Ectodermal cell (in vitro differentiated cells): ENCODE measurements around the gene ABCC3.

Source experiments
- H3K27ac ChIP-seq: 2 replicates; pipeline ENCODE4 v1.7.0; 2013; ENCODE audit warnings: mild to moderate bottlenecking, low read depth, low read length; ENCODE audit not compliant: insufficient read depth, poor library complexity, severe bottlenecking
- H3K27me3 ChIP-seq: 2 replicates; pipeline ENCODE4 v1.7.0; 2013; ENCODE audit warnings: mild to moderate bottlenecking, low read length; ENCODE audit not compliant: insufficient read depth, control insufficient read depth, poor library complexity, severe bottlenecking
- H3K36me3 ChIP-seq: one replicate; pipeline ENCODE4 v1.7.0; 2013; ENCODE audit warnings: low read length; ENCODE audit not compliant: control insufficient read depth, insufficient read depth
- H3K4me1 ChIP-seq: one replicate; pipeline ENCODE4 v1.7.0; 2013; ENCODE audit warnings: low read length; ENCODE audit not compliant: control insufficient read depth, insufficient read depth
- H3K4me3 ChIP-seq: 2 replicates; pipeline ENCODE4 v1.7.0; 2013; ENCODE audit warnings: low read depth, low read length, control low read depth; ENCODE audit not compliant: insufficient read depth
- H3K9me3 ChIP-seq: 2 replicates; pipeline ENCODE4 v1.7.0; 2013; ENCODE audit warnings: mild to moderate bottlenecking, low read length, moderate library complexity; ENCODE audit not compliant: control insufficient read depth
- WGBS, 2 experiments: methylation state at CpG; one replicate each; pipeline ENCODE4 v1.1.7; 2013; ENCODE audit warnings: missing lambda C conversion rate in 2 of 2; 5-methylcytosine and 5-hydroxymethylcytosine counted together

ABCC3 gene

DNA sequence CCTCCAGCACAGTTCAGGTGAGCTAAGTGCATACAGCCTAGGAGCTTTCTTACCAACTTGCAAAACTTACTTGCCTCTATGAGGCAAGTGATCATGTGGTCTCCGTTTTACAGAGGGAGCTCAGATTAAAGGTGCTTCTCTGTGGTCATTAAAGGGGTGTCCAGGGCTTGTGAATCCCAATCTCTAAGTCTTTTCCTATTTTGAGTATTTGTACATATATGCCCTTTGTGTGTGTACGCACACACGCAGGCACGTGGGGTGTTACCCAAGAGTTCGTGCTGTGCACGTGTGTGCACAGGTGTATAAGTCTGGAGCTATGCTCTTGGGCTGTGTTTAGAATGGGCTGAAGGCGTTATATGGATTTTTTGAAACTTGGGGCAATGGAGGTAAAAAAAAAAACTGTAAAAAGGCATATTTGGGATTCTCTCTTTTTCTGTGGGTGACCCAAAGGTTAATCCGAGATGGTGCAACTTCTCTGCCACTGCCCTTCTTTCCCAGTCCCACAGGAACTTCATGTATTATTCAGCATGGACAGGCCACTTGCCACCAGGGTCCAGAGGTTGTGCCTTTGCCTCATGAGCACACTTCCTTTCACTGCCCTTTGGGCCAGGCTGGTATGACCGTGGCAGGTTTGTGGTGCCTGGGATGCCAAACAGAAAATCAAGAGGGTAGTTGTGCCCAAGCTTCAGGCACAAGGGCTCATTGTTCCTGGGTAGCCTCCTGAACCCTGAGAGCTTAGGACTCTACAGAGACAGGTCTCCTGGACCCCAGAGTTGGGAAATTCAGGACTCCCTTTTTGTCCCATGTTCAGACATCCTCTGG is 1.5 kb downstream of the ABCC3 start:
- Histone ChIP-seq H3K27ac (no peak overlapping the region), H3K27me3 (peaks cover 61% of the 10 kb centered on the region)
- WGBS, 2 experiments: 93 to 94% methylated on average over 9 of the region's 9 CpGs

DNA sequence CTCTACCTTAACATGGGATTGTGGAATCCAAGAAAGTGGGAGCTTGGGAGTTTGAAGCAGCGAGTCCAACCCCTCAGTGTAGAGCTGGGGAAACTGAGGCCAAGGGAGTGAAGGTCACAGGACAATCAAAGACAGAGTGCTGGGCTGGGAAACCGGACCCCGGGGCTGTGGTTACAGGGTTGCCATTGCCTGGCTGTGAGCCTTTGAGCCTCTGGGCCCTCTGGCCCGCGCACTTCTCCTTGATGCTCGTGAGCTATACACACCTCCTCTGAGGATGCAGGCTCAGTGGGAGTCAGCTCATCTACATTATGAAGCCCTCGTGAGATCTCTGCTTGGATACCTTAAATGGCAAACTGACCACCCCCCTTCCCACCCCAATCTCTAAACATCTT is 2.1 kb downstream of the ABCC3 start:
- no peaks in the 10 kb centered on the region for H3K36me3 ChIP-seq
- H3K4me3 ChIP-seq: no peak overlapping the region

More for the DNA sequence above, 1.5 kb downstream of the ABCC3 start:
- peaks cover 6% of the 10 kb centered on the region for H3K4me1 ChIP-seq
- H3K4me3 ChIP-seq: no peak overlapping the region
- H3K9me3 ChIP-seq: no peaks in the 10 kb centered on the region
- no peaks in the 10 kb centered on the region for H3K36me3 ChIP-seq

DNA sequence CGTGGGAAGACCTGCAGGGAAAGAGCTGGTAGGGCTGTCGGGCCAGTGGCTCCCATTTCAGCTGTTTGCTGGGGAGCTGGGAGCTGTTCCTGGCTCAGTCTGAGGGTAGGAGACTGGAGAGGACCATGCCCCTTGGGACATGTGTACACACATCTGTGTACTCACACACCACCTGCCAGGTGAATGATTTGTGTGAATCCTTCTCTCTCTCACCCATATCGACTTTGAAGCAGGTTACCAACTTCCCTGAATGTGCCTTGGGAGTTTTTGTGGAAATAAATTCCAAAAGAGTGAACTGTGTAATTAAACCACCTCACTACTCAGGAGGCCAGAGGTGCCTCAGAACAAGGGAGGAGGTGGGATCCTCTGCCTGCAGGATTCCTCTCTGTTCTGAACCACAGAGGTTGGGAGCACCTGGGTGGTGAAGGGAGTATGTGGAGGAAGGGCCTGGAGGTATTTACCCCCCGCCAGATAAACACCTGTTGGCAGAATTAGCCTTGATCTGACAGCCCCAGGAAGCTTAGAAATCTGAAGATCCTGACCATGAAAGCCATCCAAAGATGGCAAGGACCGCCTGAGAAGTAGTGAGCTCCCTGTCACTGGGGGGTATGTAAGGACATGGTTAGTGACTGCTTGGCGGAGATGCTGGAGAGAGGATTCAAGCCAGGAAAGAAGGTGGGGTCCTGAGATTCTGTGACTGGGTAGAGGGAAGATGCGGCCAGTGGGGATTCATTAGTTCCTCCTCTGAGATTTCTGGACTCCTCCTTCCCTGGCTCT is 3.3 kb downstream of the ABCC3 start:
- H3K27me3 ChIP-seq: peaks cover 47% of the 10 kb centered on the region
- peaks cover 10% of the 10 kb centered on the region for H3K4me1 ChIP-seq
- no peaks in the 10 kb centered on the region for H3K36me3 ChIP-seq
- no peak overlapping the region for H3K4me3 ChIP-seq
- no peaks in the 10 kb centered on the region for H3K9me3 ChIP-seq
- 78 to 84% methylated on average over 6 to 7 of the region's 7 CpGs for WGBS, 2 experiments
- no peak overlapping the region for H3K27ac ChIP-seq

More for the DNA sequence above, 2.1 kb downstream of the ABCC3 start:
- no peak overlapping the region for H3K27ac ChIP-seq
- H3K27me3 ChIP-seq: peaks cover 59% of the 10 kb centered on the region
- H3K9me3 ChIP-seq: no peaks in the 10 kb centered on the region
- WGBS, 2 experiments: 78 to 80% methylated on average over 7 of the region's 7 CpGs
- H3K4me1 ChIP-seq: peaks cover 10% of the 10 kb centered on the region

DNA sequence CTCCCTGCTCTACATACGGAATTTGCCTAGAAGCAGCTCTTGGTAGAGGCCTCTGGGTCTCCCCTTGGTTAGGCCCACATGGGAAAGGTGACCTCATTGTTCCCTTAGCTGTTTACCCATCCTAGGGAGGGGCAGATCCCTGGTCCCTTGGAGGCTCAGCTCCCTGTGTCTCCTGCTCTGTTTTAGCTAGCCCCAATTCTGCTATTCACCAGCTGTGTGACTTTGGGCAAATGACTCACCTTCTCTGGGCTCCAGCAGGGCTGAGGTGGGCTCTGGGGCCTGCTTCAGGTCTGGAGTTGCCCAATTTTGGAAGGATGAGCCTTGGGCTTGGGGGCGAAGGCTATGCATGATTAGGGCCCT is 3.9 kb downstream of the ABCC3 start:
- WGBS, 2 experiments: 80 to 89% methylated on average over 2 of the region's 2 CpGs
- Histone ChIP-seq H3K36me3 (no peaks in the 10 kb centered on the region), H3K27ac (no peak overlapping the region), H3K9me3 (no peaks in the 10 kb centered on the region), H3K4me3 (no peak overlapping the region), H3K4me1 (peaks cover 10% of the 10 kb centered on the region), H3K27me3 (peaks cover 42% of the 10 kb centered on the region)

DNA sequence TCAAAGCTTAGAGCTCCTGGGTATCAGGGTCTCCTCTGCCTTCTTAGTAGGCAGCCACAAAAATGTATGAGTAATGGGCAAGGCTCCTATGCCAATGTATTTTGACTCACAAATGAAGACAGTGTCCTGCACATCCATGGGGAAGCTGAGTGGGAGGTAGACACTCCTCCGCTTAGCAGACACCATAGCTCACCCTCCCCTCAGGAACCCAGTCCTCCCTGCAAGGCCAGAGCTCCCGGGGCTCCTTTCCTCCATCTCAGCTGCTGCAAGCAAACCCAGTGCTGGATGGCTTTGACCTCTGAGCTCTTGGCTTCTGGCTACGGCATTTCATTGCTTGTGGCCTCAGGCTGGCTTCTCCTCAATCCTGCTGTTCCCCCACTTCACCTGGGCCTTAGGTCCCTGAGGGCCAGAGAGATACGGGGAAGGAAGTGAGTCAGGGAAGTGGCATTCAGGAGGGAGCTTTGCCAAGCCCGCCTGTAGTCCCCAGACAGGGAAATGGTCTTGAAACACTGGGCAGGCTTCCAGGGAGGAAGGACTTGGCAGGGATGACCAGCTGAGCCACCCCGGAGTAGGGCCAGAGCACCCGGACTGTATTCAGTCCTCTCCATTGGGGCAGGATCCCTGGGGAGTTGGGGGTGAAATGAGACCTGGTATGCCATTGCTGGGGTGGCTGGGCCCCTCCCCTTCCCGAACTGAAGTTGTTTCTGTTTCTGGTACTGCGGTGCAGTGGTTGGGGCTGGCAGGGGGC is 4.5 kb downstream of the ABCC3 start:
- peaks cover 36% of the 10 kb centered on the region for H3K27me3 ChIP-seq
- no peak overlapping the region for H3K4me3 ChIP-seq
- H3K27ac ChIP-seq: no peak overlapping the region
- 84 to 85% methylated on average over 9 of the region's 9 CpGs for WGBS, 2 experiments
- H3K9me3 ChIP-seq: no peaks in the 10 kb centered on the region
- peaks cover 10% of the 10 kb centered on the region for H3K4me1 ChIP-seq
- no peaks in the 10 kb centered on the region for H3K36me3 ChIP-seq

DNA sequence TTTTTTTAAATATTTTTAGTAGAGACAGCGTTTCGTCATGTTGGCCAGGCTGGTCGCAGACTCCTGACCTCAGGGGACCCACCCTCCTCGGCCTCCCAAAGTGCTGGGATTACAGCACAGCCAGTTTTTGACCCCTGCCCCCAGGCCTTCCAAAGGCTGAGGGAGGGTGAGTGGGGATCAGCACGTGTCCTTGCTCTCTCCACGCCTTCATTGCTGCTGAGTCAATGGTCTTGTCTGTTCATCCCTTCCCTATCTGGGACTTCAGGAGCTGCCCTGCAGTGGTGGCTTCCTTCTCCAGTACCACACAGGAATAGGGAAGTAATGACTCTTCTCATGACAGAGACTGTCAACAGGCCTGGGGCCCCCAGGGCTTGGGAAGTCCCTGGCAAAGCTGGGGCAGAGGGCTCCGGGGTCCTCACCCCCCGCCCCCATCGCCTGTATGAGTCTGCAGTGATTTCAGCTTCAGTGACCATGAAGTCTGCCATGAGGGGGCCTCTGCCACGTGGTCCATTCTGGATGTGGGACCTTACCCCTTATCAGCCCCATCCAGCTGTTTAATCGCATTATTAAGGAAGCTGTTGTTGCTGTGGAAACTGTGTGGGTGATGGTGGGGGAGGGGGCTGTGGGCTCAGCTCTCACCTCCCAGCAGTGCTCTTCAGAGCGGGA is 6.1 kb downstream of the ABCC3 start:
- no peak overlapping the region for H3K4me3 ChIP-seq
- WGBS, 2 experiments: 70 to 71% methylated on average over 12 of the region's 12 CpGs
- peaks cover 19% of the 10 kb centered on the region for H3K27me3 ChIP-seq
- no peaks in the 10 kb centered on the region for H3K36me3 ChIP-seq
- no peak overlapping the region for H3K27ac ChIP-seq
- H3K9me3 ChIP-seq: no peaks in the 10 kb centered on the region
- H3K4me1 ChIP-seq: peaks cover 10% of the 10 kb centered on the region

DNA sequence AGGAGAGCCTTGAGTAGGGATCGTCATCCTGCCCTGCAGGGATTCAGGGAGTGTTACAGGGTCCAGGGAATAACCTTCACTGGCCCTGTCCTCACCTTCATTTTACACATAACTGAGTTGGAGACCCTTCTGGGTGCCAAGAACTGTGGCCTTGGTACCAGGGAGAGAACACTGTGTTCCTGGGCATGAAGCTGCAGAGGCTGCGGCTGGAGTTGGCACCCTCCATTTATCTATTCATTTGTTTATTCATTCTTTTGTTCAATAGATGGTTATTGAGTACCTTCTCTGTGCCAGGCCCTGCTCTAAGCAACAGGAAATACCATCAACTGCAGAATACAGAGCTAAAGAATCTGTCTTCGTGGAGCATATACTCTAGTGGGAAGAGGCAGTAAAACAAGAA is 6.7 kb downstream of the ABCC3 start:
- whole genome bisulfite sequencing, 2 experiments: 77% methylated on average over 3 of the region's 3 CpGs
- Histone ChIP-seq H3K27ac (no peak overlapping the region), H3K27me3 (peaks cover 14% of the 10 kb centered on the region), H3K9me3 (no peaks in the 10 kb centered on the region), H3K36me3 (no peaks in the 10 kb centered on the region), H3K4me1 (peaks cover 10% of the 10 kb centered on the region), H3K4me3 (no peak overlapping the region)

DNA sequence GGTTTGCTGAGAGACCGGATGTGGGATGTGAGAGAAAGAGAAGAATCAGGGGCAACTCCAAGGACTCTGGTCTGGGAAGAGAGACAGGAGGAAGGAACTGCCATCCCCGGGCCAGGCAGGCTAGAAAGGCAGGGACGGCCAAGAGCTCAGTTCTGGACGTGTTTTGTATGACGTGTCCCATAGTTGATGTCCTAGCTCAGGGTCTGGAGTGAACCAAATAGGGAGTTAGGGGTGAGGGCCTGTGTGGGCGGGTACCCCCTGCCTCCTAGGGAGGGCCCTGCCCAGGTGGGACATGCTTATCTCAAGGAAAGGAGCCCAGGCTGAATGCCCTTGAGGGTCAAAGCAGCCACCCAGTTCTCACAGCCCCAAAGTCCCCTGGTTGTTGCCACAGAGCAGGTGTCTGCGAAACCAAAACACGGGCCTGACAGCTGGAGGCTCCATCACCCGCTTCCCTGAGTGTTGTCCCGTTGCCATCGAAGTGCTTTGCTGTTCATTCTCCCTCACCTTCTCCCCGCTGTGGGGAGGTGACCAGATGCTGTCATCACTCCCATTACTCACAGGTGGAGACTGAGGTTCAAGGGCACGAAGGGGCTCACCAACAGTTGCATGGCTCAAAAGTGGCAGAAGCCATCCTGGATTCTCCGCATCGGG is 7.5 kb downstream of the ABCC3 start:
- Histone ChIP-seq H3K36me3 (no peaks in the 10 kb centered on the region), H3K4me1 (peaks cover 10% of the 10 kb centered on the region), H3K27me3 (peaks cover 6% of the 10 kb centered on the region), H3K9me3 (no peaks in the 10 kb centered on the region), H3K4me3 (no peak overlapping the region), H3K27ac (no peak overlapping the region)
- 93 to 94% methylated on average over 15 of the region's 15 CpGs for WGBS, 2 experiments

DNA sequence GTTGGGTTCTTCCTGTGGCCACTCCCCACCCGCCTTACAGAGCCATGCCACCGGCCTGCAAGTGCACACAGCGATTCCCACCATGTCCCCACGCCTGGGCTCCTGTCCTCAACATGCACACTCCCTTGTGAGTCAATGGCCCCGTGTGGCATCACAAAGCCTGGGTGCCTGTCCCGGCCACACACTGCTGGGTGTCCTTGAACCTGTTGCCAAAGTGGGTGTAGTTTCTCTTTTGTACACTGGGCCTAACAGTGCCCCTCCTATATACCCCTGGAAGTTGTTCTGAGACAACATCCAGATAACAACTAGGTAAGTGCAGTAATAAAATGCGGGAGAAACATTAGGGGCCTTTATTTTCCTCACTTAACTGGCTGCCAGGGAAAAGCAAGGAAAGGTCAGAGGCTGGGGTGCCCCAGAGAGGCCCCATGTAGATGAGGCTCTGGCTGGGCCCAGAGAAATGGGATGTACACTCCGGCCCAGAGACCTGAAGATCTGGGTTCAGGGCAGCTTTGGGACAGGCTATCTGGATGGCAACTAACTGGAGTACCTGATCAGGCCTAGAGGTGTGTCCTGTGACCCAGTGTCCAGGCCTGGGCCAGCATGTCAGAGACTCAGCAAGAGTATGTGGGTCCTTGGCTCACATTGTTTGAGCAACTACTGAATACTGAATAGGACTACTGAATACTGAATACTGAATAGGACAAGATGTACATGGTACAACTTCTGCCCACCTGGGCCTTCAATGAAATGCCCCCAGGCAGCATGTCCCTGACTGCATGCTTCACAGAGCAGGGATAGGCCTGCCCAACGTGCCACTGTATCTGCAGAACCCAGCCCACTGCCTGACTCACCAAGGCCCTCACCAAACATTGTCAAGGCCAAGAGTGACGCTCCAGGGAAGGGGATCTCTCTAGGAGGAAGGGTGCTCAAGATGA is 8.3 kb downstream of the ABCC3 start:
- Histone ChIP-seq H3K27ac (no peak overlapping the region), H3K4me1 (peaks cover 10% of the 10 kb centered on the region), H3K27me3 (no peaks in the 10 kb centered on the region), H3K36me3 (no peaks in the 10 kb centered on the region), H3K9me3 (no peaks in the 10 kb centered on the region), H3K4me3 (no peak overlapping the region)
- WGBS, 2 experiments: 87 to 92% methylated on average over 10 of the region's 10 CpGs
